HG03520 (cell line): ENCODE data around the gene TCOF1.
A peak's percentile ranks its signal among the peaks of the same experiment; 100 is the strongest.

Source experiments
- ATAC-seq: cut with Tn5 transposase; IDR thresholded peaks from one replicate; pipeline ENCODE4 v1.9.1; 2021; ENCODE audit warnings: mild to moderate bottlenecking, moderate library complexity; ENCODE audit not compliant: unreplicated experiment

Gene TCOF1, protein sequence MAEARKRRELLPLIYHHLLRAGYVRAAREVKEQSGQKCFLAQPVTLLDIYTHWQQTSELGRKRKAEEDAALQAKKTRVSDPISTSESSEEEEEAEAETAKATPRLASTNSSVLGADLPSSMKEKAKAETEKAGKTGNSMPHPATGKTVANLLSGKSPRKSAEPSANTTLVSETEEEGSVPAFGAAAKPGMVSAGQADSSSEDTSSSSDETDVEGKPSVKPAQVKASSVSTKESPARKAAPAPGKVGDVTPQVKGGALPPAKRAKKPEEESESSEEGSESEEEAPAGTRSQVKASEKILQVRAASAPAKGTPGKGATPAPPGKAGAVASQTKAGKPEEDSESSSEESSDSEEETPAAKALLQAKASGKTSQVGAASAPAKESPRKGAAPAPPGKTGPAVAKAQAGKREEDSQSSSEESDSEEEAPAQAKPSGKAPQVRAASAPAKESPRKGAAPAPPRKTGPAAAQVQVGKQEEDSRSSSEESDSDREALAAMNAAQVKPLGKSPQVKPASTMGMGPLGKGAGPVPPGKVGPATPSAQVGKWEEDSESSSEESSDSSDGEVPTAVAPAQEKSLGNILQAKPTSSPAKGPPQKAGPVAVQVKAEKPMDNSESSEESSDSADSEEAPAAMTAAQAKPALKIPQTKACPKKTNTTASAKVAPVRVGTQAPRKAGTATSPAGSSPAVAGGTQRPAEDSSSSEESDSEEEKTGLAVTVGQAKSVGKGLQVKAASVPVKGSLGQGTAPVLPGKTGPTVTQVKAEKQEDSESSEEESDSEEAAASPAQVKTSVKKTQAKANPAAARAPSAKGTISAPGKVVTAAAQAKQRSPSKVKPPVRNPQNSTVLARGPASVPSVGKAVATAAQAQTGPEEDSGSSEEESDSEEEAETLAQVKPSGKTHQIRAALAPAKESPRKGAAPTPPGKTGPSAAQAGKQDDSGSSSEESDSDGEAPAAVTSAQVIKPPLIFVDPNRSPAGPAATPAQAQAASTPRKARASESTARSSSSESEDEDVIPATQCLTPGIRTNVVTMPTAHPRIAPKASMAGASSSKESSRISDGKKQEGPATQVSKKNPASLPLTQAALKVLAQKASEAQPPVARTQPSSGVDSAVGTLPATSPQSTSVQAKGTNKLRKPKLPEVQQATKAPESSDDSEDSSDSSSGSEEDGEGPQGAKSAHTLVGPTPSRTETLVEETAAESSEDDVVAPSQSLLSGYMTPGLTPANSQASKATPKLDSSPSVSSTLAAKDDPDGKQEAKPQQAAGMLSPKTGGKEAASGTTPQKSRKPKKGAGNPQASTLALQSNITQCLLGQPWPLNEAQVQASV (N-terminal part only)

DNA sequence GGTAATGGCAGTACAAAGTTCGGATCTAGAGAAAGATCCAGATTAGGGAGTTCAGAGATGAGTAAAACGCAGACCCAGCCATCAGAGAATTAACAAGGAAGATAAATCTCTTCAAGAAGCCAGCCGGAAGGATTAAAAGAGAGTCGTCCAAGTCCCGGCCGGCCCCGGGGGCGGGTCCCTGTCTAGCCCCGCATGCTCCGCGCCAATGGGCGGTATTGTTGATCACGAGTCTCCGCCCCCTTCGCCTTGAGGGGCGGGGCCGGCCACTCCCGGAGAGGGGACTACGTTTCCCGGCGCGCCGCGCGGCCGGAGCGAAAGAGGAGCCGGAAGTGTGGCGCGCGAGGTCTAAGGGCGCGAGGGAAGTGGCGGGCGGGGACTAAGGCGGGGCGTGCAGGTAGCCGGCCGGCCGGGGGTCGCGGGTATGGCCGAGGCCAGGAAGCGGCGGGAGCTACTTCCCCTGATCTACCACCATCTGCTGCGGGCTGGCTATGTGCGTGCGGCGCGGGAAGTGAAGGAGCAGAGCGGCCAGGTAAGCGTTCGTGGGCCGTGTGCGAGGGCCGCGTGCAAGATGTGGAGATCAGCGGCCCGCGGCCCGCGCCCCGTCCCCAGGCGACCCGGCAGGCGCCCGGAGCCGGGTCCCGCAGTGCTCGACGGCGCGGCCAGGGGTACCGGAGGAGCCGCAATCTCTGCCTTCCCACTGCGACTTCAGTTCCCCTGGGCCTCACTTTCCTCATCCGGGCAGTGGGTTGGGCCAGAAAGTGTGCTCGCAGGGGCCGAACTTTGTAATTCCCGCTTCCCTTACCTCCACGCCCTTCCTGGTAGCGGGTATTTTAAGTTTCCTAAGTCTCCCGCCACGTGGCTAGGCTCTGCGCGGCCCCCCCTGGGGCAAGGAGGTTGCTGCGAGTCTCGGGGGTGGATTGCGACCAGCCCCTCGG, at the start of gene TCOF1:
TSS of gene TCOF1 (plus strand) at position 372 of the 935 bp plus-strand sequence. CDS start at position 422, 50 bp downstream.
- peak; percentile 86 for ATAC-seq

DNA sequence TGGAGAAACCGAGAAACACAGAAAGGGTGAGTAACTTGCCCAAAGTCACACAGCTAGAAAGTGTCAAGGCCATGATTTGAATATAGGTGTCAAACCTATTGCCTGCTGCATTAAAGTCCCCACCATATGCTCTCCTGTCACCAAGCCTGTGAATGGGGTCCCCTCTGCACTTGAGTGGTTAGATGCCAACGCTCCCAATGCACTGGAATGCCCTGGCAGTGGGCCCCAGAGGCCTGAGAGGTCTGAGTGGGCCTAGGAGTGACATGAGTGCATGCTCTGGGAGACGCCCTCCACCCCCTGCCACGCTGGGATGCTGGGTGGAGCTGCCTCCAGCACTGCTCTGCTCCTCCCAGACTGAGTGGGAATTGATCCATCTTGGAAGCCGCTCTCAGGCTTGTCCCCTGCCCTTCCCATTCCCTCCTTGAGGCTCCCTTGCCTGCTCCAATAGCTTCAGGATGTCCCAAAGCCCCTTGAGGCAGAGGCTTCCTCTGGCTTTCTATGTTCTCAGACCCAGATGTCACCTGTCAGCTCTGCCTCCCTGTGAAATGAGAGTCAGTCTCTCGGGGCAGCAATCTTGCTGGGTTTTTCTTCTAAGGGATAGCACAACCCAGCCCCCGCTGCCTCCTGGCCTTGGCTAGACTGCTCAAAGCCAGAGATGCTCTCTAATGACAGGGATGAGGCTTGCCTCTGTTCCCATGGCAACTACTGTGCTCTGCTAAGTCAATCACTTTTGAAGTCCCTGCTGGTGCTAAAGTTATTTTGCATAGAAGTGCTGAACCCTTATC, 48.2 kb upstream of the TCOF1 start:
- ATAC-seq, result no peak

DNA sequence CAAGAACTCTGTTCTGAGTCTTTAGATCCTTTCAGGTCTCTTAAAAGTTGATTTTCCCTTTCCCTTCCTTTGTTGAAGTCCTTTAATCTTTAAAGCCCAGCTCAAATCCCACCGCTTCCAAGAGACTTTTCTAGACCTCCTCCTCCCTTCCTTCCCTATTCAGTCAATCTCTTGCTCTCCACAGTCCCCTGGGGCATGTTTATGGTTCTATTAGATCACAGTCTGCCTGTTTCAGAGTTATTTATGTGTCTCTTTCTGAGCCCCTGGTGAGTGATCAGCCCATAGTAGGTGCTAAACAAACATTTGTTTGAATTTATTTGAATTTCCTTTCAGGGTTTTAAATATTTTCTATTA, 47.6 kb upstream of the TCOF1 start:
- no peak for ATAC-seq

DNA sequence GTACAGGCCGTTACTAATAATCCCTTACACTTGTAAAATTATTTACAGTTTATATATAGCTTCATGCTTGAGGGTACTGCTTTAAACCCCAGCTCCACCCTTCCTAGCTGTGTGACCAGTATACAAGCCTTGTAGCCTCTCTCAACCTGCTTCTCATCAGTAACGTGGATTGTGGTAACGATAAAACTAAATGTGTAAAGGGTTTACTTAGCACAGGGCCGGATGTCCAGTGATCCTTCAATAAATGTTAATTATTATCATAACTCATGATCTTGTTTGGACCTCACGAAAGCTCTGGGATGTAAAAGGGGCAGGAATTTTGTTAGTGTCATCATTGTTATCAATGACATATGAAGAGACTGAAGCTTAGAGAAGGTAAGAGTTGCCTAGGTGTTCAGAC, 47.3 kb upstream of the TCOF1 start:
- no peak for ATAC-seq

DNA sequence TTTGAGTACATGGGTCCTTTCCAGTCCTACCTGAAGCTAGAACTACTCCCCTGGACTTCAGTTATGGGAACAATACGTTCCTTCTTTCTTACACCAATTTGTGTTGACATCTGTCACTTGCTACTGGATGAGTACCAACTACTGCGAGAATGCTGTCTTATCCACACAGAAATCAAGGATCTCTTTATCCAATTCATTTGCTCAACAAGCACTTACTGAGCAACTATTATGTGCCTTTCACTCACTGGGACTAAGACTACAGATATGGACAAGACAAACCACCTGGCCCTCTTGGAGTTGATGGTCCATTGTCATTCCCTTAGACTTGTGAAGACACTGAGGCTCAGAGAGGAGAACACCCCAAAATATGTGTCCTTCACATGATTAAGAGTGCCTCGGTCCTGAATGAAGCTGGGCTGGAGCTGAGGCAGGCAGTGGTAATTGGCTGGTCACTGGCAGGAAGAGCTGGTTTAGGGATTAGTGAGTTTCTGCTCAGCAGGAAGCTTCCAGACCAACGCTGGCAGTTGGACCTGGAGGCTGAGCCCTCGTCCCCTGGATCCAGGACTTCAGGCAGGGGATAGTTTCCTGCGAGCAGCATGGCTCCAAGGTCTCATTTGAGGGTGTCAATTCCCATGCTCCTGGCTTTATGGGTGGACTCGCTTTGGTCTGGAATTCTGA, 46.3 kb upstream of the TCOF1 start:
- no peak for ATAC-seq

DNA sequence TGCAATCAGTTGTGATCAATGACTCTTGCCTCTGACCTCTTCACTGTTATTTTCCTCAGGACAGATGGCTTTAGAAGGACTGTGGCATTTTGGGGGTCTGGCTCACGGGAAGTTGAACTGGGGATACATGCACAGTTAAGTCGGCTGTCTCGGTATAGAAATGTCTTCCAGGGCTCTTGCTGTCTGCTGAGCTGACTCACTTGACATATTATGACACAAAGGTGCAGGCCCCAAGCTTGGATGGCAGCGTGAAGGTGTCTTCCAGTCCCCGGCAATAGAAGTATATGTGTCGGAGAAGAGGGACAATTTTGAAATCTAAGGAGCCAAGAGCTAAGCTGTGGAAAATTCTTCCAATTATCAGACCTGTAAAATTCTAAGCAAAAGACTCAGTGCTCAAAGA, 45.0 kb upstream of the TCOF1 start:
- ATAC-seq, result no peak

GRCh38 chr5:150313501-150313900, 44.0 kb upstream of the TCOF1 start:
- no peak for ATAC-seq

- no peak for ATAC-seq
Observed at GRCh38 chr5:150313921-150314716, 43.4 kb upstream of the TCOF1 start.

DNA sequence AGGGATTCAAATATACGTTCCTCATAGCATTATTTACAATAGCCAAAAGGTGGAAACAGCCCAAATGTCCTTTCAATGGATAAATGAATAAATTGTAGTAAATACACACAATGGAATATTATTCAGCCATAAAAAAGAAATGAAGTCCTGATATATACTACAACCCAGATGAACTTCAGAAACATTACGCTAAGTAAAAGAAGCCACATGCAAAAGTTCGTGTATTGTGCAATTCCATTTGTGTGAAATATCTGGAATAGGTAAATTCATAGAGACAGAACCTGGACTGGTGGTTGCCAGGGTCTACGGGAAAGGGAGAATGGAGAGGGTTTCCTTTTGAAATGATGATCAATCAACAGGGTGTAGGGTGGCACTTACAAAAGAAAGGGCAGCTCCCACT, 42.3 kb upstream of the TCOF1 start:
- ATAC-seq, result no peak

GRCh38 chr5:150316320-150316719, 41.2 kb upstream of the TCOF1 start:
- no peak for ATAC-seq

- no peak for ATAC-seq
Observed at GRCh38 chr5:150317048-150318003, 40.2 kb upstream of the TCOF1 start.

- no peak for ATAC-seq
Observed at GRCh38 chr5:150318613-150319483, 38.6 kb upstream of the TCOF1 start.

DNA sequence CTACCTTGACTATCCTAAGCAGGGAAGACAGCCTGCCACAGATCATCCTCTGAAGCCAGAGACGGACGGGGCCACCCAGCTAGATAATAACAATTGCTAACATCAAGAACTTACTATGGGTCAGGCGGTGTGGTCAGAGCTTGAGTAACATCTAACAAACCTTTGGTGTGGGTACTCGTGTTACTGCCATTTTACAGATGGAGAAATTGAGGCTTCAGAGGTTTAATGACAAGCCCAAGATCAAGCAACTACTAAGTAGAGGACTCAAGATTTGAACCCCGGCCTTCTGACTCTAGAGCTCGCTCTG, 38.1 kb upstream of the TCOF1 start:
- no peak for ATAC-seq

- ATAC-seq, result no peak
Observed at GRCh38 chr5:150320044-150320613, 37.4 kb upstream of the TCOF1 start.

- ATAC-seq, result no peak
Observed at GRCh38 chr5:150321211-150321610, 36.3 kb upstream of the TCOF1 start.

GRCh38 chr5:150321784-150322183, 35.7 kb upstream of the TCOF1 start:
- ATAC-seq, result no peak
